H1 (cell line): ENCODE results near the gene PCDHB10. TPM values are rescaled to one million over a fixed set of nuclear protein-coding genes. Genes with fewer than 3 reads are reported as not detected.
"Not testable (repeated sequence)": the region's sequence is repeated elsewhere in the genome, so short reads cannot be mapped to it uniquely, and the experiment has no call there.

ENCODE experiments used
- CTCF ChIA-PET: fragments of 300-600 bp; sonication (Branson Sonifier 250); formaldehyde crosslinking; loops from one replicate; lab custom pipeline; 2021; ENCODE audit not compliant: partially characterized antibody; lab: Charles Lee
- POLR2A ChIA-PET: fragments of 300-600 bp; sonication (Branson Sonifier 250); formaldehyde crosslinking; loops from one replicate; lab custom pipeline; 2021; ENCODE audit warnings: inconsistent platforms; ENCODE audit not compliant: partially characterized antibody; lab: Charles Lee
- DNase-seq, 2 experiments: peaks; one replicate each; pipeline versions ENCODE4 v3.0.0 to v3.0.0-alpha.2; 2010 to 2022; ENCODE audit warnings: low spot score in 2 of 2, low read depth in 1 of 2, mixed read lengths in 1 of 2
- FAIRE-seq: peaks from 2 replicates; lab custom pipeline; 2011; peaks lifted over from hg19 to GRCh38; lab: Jason Lieb, UNC
- H2AFZ ChIP-seq: 2 replicates; pipeline ENCODE4 v1.8.1; 2012; ENCODE audit warnings: low read length, inconsistent platforms
- H2AK5ac ChIP-seq: 2 replicates; pipeline ENCODE4 v1.6.1; 2013; ENCODE audit warnings: low read depth, low read length
- H2BK120ac ChIP-seq: replicated peaks from 2 replicates; pipeline ENCODE3; 2013; ENCODE audit warnings: low read depth, low read length, inconsistent platforms
- H2BK12ac ChIP-seq: 2 replicates; pipeline ENCODE4 v1.6.1; 2013; ENCODE audit warnings: low read depth, low read length
- H2BK15ac ChIP-seq: 2 replicates; pipeline ENCODE4 v1.6.1; 2013; ENCODE audit warnings: low read length
- H2BK20ac ChIP-seq: 2 replicates; pipeline ENCODE4 v1.6.1; 2013; ENCODE audit warnings: low read length
- H2BK5ac ChIP-seq: 2 replicates; pipeline ENCODE4 v1.6.1; 2013; ENCODE audit warnings: low read depth, low read length
- H3K14ac ChIP-seq: 2 replicates; pipeline ENCODE4 v1.6.1; 2013; ENCODE audit warnings: inconsistent platforms; ENCODE audit not compliant: insufficient read length
- H3K18ac ChIP-seq: 2 replicates; pipeline ENCODE4 v1.6.1; 2013; ENCODE audit warnings: low read length; ENCODE audit errors: extremely low read depth
- H3K23ac ChIP-seq: 2 replicates; pipeline ENCODE4 v1.6.1; 2013; ENCODE audit warnings: inconsistent platforms; ENCODE audit not compliant: insufficient read length
- H3K23me2 ChIP-seq: 2 replicates; pipeline ENCODE4 v1.6.1; 2013; ENCODE audit warnings: low read depth, low read length
- H3K27ac ChIP-seq: 2 replicates; pipeline ENCODE4 v1.6.1; 2011; ENCODE audit warnings: low read depth, low read length, inconsistent platforms
- H3K27me3 ChIP-seq, 4 experiments: replicated peaks in 1 of 4; 1 replicate in 1 of 4; 2 replicates in 3 of 4; pipeline versions ENCODE4 v1.6.1 to v1.8.1; 2011 to 2013; ENCODE audit warnings: low read length in 3 of 4, mild to moderate bottlenecking in 3 of 4, inconsistent platforms in 2 of 4, mixed read lengths in 2 of 4, moderate library complexity in 1 of 4; ENCODE audit not compliant: control insufficient read depth in 3 of 4, insufficient read depth in 3 of 4; ENCODE audit errors: extremely low read depth in 1 of 4
- H3K36me3 ChIP-seq, 4 experiments: 2 replicates each; pipeline versions ENCODE4 v1.6.1 to v1.8.1; 2011 to 2013; ENCODE audit warnings: mild to moderate bottlenecking in 4 of 4, low read length in 3 of 4, moderate library complexity in 2 of 4, control low read depth in 1 of 4, inconsistent platforms in 1 of 4; ENCODE audit not compliant: insufficient read depth in 4 of 4, control insufficient read depth in 2 of 4
- H3K4ac ChIP-seq: replicated peaks from 2 replicates; pipeline ENCODE3; 2013; ENCODE audit warnings: low read length, low read depth, mixed read lengths, inconsistent platforms; ENCODE audit not compliant: insufficient read length
- H3K4me1 ChIP-seq, 4 experiments: replicated peaks in 1 of 4; 1 replicate in 1 of 4; 2 replicates in 3 of 4; pipeline versions ENCODE4 v1.6.1 to v1.8.1; 2011 to 2013; ENCODE audit warnings: low read length in 3 of 4, inconsistent platforms in 2 of 4, mixed read lengths in 1 of 4; ENCODE audit not compliant: insufficient read depth in 4 of 4, control insufficient read depth in 3 of 4
- H3K4me2 ChIP-seq, 2 experiments: 2 replicates each; pipeline versions ENCODE4 v1.6.1 to v1.8.1; 2011 to 2013; ENCODE audit warnings: low read depth in 2 of 2, low read length in 2 of 2, control low read depth in 1 of 2, inconsistent platforms in 1 of 2, mild to moderate bottlenecking in 1 of 2; ENCODE audit not compliant: insufficient read depth in 1 of 2
- H3K4me3 ChIP-seq, 4 experiments: fragments of 200-600, 300-600 bp in 1 of 4; sonication (generic), shearing (Covaris generic), sonication (Bioruptor Twin) in 1 of 4; 2 replicates each; pipeline versions ENCODE4 v1.5.1 to v1.8.1; 2011 to 2016; ENCODE audit warnings: low read length in 4 of 4, low read depth in 3 of 4, control low read depth in 2 of 4, inconsistent platforms in 2 of 4, mild to moderate bottlenecking in 2 of 4, mixed read lengths in 1 of 4, moderate library complexity in 1 of 4; ENCODE audit not compliant: insufficient read depth in 2 of 4; ENCODE audit errors: extremely low read depth in 1 of 4
- H3K56ac ChIP-seq: replicated peaks from 2 replicates; pipeline ENCODE3; 2013; ENCODE audit warnings: low read depth, mild to moderate bottlenecking, mixed read lengths, low read length, inconsistent platforms; ENCODE audit not compliant: insufficient read length
- H3K79me1 ChIP-seq: 2 replicates; pipeline ENCODE4 v1.6.1; 2013; ENCODE audit warnings: low read depth, low read length, control low read depth
- H3K79me2 ChIP-seq, 2 experiments: 2 replicates each; pipeline versions ENCODE4 v1.6.1 to v1.8.1; 2012 to 2013; ENCODE audit warnings: low read length in 2 of 2, mild to moderate bottlenecking in 2 of 2, inconsistent platforms in 1 of 2; ENCODE audit not compliant: insufficient read depth in 2 of 2, control insufficient read depth in 1 of 2
- H3K9ac ChIP-seq, 4 experiments: replicated peaks in 1 of 4; 1 replicate in 1 of 4; 2 replicates in 3 of 4; pipeline versions ENCODE4 v1.6.1 to v1.8.1; 2011 to 2013; ENCODE audit warnings: low read depth in 3 of 4, low read length in 3 of 4, control low read depth in 2 of 4, mild to moderate bottlenecking in 2 of 4, moderate library complexity in 2 of 4, inconsistent platforms in 1 of 4; ENCODE audit errors: extremely low read depth in 1 of 4
- H3K9me3 ChIP-seq, 2 experiments: 2 replicates each; pipeline versions ENCODE4 v1.6.1 to v1.8.1; 2012 to 2013; ENCODE audit warnings: mild to moderate bottlenecking in 2 of 2, moderate library complexity in 2 of 2, control low read depth in 1 of 2, inconsistent platforms in 1 of 2, low read depth in 1 of 2, low read length in 1 of 2, mixed read lengths in 1 of 2; ENCODE audit not compliant: insufficient read depth in 2 of 2
- H4K20me1 ChIP-seq, 2 experiments: replicated peaks in 1 of 2; 2 replicates each; pipeline versions ENCODE3 to v1.8.1; 2011 to 2013; ENCODE audit warnings: inconsistent platforms in 2 of 2, low read length in 2 of 2, mild to moderate bottlenecking in 1 of 2; ENCODE audit not compliant: insufficient read depth in 2 of 2, control insufficient read depth in 1 of 2
- H4K5ac ChIP-seq: 2 replicates; pipeline ENCODE4 v1.6.1; 2013; ENCODE audit warnings: low read length, low read depth, mixed read lengths, inconsistent platforms; ENCODE audit not compliant: insufficient read length
- H4K8ac ChIP-seq: 2 replicates; pipeline ENCODE4 v1.8.0; 2013; ENCODE audit warnings: mild to moderate bottlenecking, moderate library complexity, low read length, inconsistent platforms; ENCODE audit not compliant: insufficient read depth; ENCODE audit errors: extremely low read depth
- H4K91ac ChIP-seq: replicated peaks from 2 replicates; pipeline ENCODE3; 2013; ENCODE audit warnings: low read length, mixed read lengths, inconsistent platforms; ENCODE audit not compliant: insufficient read length
- WGBS, 2 experiments: shearing (Covaris generic) in 1 of 2; methylation state at CpG; one replicate each; pipeline versions ENCODE4 v1.1.6 to v1.1.7; 2013 to 2015; ENCODE audit warnings: low lambda C conversion rate in 2 of 2, mixed read lengths in 2 of 2, inconsistent platforms in 1 of 2, low coverage in 1 of 2, missing lambda C conversion rate in 1 of 2; ENCODE audit not compliant: insufficient replicate concordance in 2 of 2, insufficient coverage in 1 of 2, insufficient read length in 1 of 2; ENCODE audit errors: extremely low coverage in 1 of 2, missing lambda C conversion rate in 1 of 2; 5-methylcytosine and 5-hydroxymethylcytosine counted together
- polyA plus RNA-seq, 7 experiments: library from polyadenylated mRNA; depleted of rRNA in 3 of 7; stranded (reverse) in 5 of 7; unstranded in 2 of 7; fragments of >200 nt in 5 of 7; fragments of 200-250 nt in 2 of 7; gene quantifications; 1 replicate in 5 of 7; 2 replicates in 1 of 7; 4 replicates in 1 of 7; pipeline versions ENCODE4 v1.2.1 to v1.2.3, GENCODE V29; 2011 to 2013; ENCODE audit warnings: missing spikeins in 2 of 7, mixed read lengths in 2 of 7
- total RNA-seq: library from RNA; stranded (reverse); fragmentation: NEBNext Ultra II Directional; extraction: Animal tissue kit (Norgen Biotek cat#: 25700); gene quantifications from 2 replicates; pipeline ENCODE4 v1.2.1, GENCODE V29; 2021

PCDHB10 gene
- total and polyA plus RNA-seq, 2 of the 8 experiments (the other 6 are each of a cell fraction or from before 2014, with no cell fraction given) = 1.3 to 1.8 TPM

DNA sequence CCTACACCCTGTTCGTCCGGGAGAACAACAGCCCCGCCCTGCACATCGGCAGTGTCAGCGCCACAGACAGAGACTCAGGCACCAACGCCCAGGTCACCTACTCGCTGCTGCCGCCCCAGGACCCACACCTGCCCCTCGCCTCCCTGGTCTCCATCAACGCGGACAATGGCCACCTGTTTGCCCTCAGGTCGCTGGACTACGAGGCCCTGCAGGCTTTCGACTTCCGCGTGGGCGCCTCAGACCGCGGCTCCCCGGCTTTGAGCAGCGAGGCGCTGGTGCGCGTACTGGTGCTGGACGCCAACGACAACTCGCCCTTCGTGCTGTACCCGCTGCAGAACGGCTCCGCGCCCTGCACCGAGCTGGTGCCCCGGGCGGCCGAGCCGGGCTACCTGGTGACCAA, 3.5 kb upstream of the PCDHB10 start:
- H2AFZ ChIP-seq, H2AK5ac ChIP-seq, H4K91ac ChIP-seq, H3K23ac ChIP-seq, H2BK120ac ChIP-seq, H4K5ac ChIP-seq, H4K8ac ChIP-seq, FAIRE-seq, H3K4me3 ChIP-seq, H2BK12ac ChIP-seq, POLR2A ChIA-PET, H3K79me2 ChIP-seq, H3K14ac ChIP-seq, H3K23me2 ChIP-seq, H2BK5ac ChIP-seq, H3K9ac ChIP-seq, H3K4me2 ChIP-seq, H3K4ac ChIP-seq, H2BK15ac ChIP-seq, H3K27me3 ChIP-seq, H3K9me3 ChIP-seq, H3K18ac ChIP-seq, H3K4me1 ChIP-seq, H3K27ac ChIP-seq, H3K56ac ChIP-seq, H3K36me3 ChIP-seq, H4K20me1 ChIP-seq, H2BK20ac ChIP-seq, H3K79me1 ChIP-seq, DNase-seq: not testable (repeated sequence)
- 90% methylated on average over 12 of the region's 37 CpGs; no CpG with 5 or more reads in 1 of the 2 experiments for WGBS, 2 experiments
- CTCF ChIA-PET = interaction anchor here (1.6 to 3.8 kb wide), 6 partner anchors 9 to 63 kb away, joined by 4 to 39 read pairs (median 6); partner anchors contain the start of genes PCDHB11 and PCDHB8

DNA sequence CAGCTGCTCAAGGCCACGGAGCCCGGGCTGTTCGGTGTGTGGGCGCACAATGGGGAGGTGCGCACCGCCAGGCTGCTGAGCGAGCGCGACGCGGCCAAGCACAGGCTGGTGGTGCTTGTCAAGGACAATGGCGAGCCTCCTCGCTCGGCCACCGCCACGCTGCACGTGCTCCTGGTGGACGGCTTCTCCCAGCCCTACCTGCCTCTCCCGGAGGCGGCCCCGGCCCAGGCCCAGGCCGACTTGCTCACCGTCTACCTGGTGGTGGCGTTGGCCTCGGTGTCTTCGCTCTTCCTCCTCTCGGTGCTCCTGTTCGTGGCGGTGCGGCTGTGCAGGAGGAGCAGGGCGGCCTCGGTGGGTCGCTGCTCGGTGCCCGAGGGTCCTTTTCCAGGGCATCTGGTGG, 3.0 kb upstream of the PCDHB10 start:
- H2BK120ac ChIP-seq, H3K9me3 ChIP-seq, H4K91ac ChIP-seq, H4K5ac ChIP-seq, H2BK15ac ChIP-seq, H3K27ac ChIP-seq, H3K23me2 ChIP-seq, H3K4me2 ChIP-seq, H2AK5ac ChIP-seq, H3K4me3 ChIP-seq, H4K20me1 ChIP-seq, H2BK5ac ChIP-seq, FAIRE-seq, H2BK12ac ChIP-seq, H3K27me3 ChIP-seq, POLR2A ChIA-PET, H3K79me1 ChIP-seq, H2BK20ac ChIP-seq, H3K23ac ChIP-seq, H3K79me2 ChIP-seq, H4K8ac ChIP-seq, H3K9ac ChIP-seq, H3K4me1 ChIP-seq, H3K4ac ChIP-seq, H3K18ac ChIP-seq, H3K36me3 ChIP-seq, H3K56ac ChIP-seq, DNase-seq, H3K14ac ChIP-seq, H2AFZ ChIP-seq: not testable (repeated sequence)
- 96% methylated on average over 18 of the region's 35 CpGs; no CpG with 5 or more reads in 1 of the 2 experiments for WGBS, 2 experiments
- CTCF ChIA-PET = interaction anchor here (0.6 to 3.8 kb wide), 5 partner anchors 8 to 63 kb away, joined by 3 to 21 read pairs (median 4); partner anchors contain the start of genes PCDHB11, PCDHB14 and PCDHB8
